Neural progenitor cell (in vitro differentiated cells): Measurements from ENCODE around the gene DLGAP4.

Experiments used
- EZH2 ChIP-seq: fragments of 200-600 bp; sonication (generic); IDR thresholded peaks from 2 replicates; pipeline ENCODE4 v1.6.1; 2017; ENCODE audit warnings: antibody characterized with exemption, mild to moderate bottlenecking, moderate library complexity
- EZH2phosphoT487 ChIP-seq: fragments of 200-600 bp; sonication (generic); IDR thresholded peaks from 2 replicates; pipeline ENCODE4 v1.6.1; 2017; ENCODE audit warnings: antibody characterized with exemption
- TF ChIP-seq, protein P1 (sequence below): fragments of 200-600 bp; sonication (generic); IDR thresholded peaks from 2 replicates; pipeline ENCODE4 v1.5.1; 2017; ENCODE audit warnings: antibody characterized with exemption, mild to moderate bottlenecking

DNA sequence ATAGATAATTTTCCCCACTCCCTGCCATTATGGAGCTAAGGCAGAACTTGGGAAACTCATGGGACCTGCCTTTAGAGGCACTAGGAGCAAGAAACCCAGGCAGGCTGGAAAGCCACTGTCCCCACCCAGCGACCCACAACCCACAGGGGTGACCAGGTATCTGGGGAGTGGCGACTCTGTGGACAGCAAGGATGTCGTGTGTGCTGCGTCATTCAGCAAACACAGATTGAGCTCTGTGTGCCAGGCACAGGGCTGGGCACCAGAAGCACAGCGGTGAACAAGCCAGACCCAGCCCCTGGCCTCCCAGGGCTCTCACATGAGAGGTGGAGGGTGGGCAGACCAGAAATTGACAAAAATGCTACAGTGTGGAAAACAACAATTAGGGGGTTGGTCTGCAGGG lies 27.7 kb downstream of the DLGAP4 start:
- TF ChIP-seq, protein P1, sequence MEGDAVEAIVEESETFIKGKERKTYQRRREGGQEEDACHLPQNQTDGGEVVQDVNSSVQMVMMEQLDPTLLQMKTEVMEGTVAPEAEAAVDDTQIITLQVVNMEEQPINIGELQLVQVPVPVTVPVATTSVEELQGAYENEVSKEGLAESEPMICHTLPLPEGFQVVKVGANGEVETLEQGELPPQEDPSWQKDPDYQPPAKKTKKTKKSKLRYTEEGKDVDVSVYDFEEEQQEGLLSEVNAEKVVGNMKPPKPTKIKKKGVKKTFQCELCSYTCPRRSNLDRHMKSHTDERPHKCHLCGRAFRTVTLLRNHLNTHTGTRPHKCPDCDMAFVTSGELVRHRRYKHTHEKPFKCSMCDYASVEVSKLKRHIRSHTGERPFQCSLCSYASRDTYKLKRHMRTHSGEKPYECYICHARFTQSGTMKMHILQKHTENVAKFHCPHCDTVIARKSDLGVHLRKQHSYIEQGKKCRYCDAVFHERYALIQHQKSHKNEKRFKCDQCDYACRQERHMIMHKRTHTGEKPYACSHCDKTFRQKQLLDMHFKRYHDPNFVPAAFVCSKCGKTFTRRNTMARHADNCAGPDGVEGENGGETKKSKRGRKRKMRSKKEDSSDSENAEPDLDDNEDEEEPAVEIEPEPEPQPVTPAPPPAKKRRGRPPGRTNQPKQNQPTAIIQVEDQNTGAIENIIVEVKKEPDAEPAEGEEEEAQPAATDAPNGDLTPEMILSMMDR: no peak
- TF ChIP-seq EZH2phosphoT487 (no peak), EZH2 (no peak)
